Measurements from ENCODE around the gene RNF40. TPM values are rescaled to one million over a fixed set of nuclear protein-coding genes. Genes with fewer than 3 reads are reported as not detected.

Gene RNF40
- total RNA-seq, 1 experiment from 2014 or later, result 130 TPM

Other genes starting within 250 kb of the RNF40 start
- gene ZNF768, start 235.8 kb upstream of the RNF40 start, total RNA-seq (2022), result 40.8 and 42.6 TPM in 2 replicates
- 12.3 and 15.4 TPM in 2 replicates for gene ZNF747, start 227.5 kb upstream of the RNF40 start, total RNA-seq (2022)
- 16.5 and 16.7 TPM in 2 replicates for gene ZNF764, start 203.9 kb upstream of the RNF40 start, total RNA-seq (2022)
- gene ZNF688, start 190.6 kb upstream of the RNF40 start, total RNA-seq (2022), result 11.8 and 13.5 TPM in 2 replicates
- 22.2 and 22.9 TPM in 2 replicates for gene ZNF785, start 176.6 kb upstream of the RNF40 start, total RNA-seq (2022)
- gene ZNF689, start 151.9 kb upstream of the RNF40 start, total RNA-seq (2022), result 10.4 and 14.1 TPM in 2 replicates
- 47.4 and 59.4 TPM in 2 replicates for gene PRR14, start 111.4 kb upstream of the RNF40 start, total RNA-seq (2022)
- 113 and 114 TPM in 2 replicates for gene FBRS, start 103.9 kb upstream of the RNF40 start, total RNA-seq (2022)
- 84.6 and 90.8 TPM in 2 replicates for gene SRCAP, start 63.2 kb upstream of the RNF40 start, total RNA-seq (2022)
- gene PHKG2, start 13.9 kb upstream of the RNF40 start, total RNA-seq (2022), result 66.7 and 72.8 TPM in 2 replicates
- gene CFAP119, start 260 bp upstream of the RNF40 start, total RNA-seq (2022), result 13.7 and 13.8 TPM in 2 replicates
- gene ZNF629, start 24.9 kb downstream of the RNF40 start, total RNA-seq (2022), result 29.9 and 32.6 TPM in 2 replicates
- 22.5 and 26.6 TPM in 2 replicates for gene BCL7C, start 131.8 kb downstream of the RNF40 start, total RNA-seq (2022)
- gene CTF1, start 134.3 kb downstream of the RNF40 start, total RNA-seq (2022), result 1.9 and 2.3 TPM in 2 replicates
- 43.2 and 45.7 TPM in 2 replicates for gene FBXL19, start 161.2 kb downstream of the RNF40 start, total RNA-seq (2022)
- 14.7 and 15.4 TPM in 2 replicates for gene ORAI3, start 186.7 kb downstream of the RNF40 start, total RNA-seq (2022)
- gene SETD1A, start 195.4 kb downstream of the RNF40 start, total RNA-seq (2022), result 28.8 and 30.5 TPM in 2 replicates
- gene HSD3B7, start 222.9 kb downstream of the RNF40 start, total RNA-seq (2022), result 25.3 and 29.2 TPM in 2 replicates
- 0.61 and 1.3 TPM in 2 replicates for gene STX1B, start 248.3 kb downstream of the RNF40 start, total RNA-seq (2022)

All from Calu3 (cell line).